ENCODE measurements around the gene NCOA7. TPM values are rescaled to one million over a fixed set of nuclear protein-coding genes. Genes with fewer than 3 reads are reported as not detected.

NCOA7 gene
- total RNA-seq, 4 donors from 2014 or later, result 9.0 to 36.2 (median 21.8) TPM

GRCh38 chr6:125939791-125940190 is 149.0 kb downstream of the NCOA7 start:
- intact Hi-C loops (cut with DNase I), result no loop called here
- 78 to 80% methylated on average over 2 of the region's 2 CpGs for WGBS, 2 donors
- Histone ChIP-seq H3K36me3 (no peaks in the 10 kb centered on the region), H3K27me3 (no peaks in the 10 kb centered on the region), H3K9me3 (no peaks in the 10 kb centered on the region), H3K27ac (no peak overlapping the region), H3K4me1 (peaks cover 10 to 15% of the 10 kb centered on the region in 2 donors), H3K4me3 (replicated peaks in 1 of 3) (no peak overlapping the region)
- no peak for DNase-seq
- no peak for TF ChIP-seq POLR2A (IDR thresholded peaks at IDR 0.05)
- TF ChIP-seq CTCF (IDR thresholded peaks at IDR 0.05), result no peak

DNA sequence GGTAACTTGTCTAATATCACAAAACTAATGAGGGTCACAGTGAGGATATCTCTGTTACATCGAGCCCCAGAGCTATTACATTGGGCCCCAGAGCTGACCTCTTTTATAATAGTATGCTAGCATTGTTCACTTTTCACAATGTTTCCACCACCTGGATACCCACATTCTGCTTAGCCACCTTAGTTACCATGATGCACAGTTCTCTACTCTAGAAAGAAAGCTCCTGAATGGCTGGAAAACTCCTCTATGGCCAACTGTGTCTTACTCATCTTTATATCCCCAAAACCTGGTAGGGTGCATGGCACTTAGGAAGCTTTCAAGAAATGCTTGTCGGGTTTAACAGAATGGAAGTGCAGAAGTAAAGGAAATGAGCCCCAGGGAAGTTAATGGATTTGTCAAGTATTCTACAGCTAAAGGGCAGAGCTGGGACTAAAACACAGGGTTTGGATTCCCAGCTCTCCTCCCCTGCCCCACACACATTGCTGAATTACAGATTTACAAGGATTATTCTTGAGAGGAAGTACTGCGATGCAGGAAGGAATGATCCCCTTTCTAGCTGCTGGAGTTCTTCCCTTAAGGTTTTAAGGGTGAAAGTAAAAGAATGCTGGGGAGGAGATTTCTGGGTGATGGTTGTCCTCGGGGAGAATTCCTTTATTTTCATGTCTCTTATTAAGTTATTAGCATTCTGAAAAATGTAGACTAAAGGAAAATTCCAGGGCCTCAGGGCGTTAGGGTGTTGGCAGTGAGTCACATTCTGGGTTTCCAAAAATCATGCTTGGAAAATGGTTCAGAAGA is 149.7 kb downstream of the NCOA7 start:
- Histone ChIP-seq H3K9me3 (no peaks in the 10 kb centered on the region), H3K4me1 (peaks cover 15 to 21% of the 10 kb centered on the region in 2 donors), H3K4me3 (replicated peaks in 1 of 3) (no peak overlapping the region), H3K27me3 (no peaks in the 10 kb centered on the region), H3K36me3 (no peaks in the 10 kb centered on the region), H3K27ac (no peak overlapping the region)
- TF ChIP-seq CTCF (IDR thresholded peaks at IDR 0.05) (no peak), POLR2A (IDR thresholded peaks at IDR 0.05) (no peak)
- intact Hi-C loops (cut with DNase I), result no loop called here
- DNase-seq, result no peak
- 59 to 63% methylated on average over 5 of the region's 5 CpGs for WGBS, 2 donors

- Histone ChIP-seq H3K9me3 (no peaks in the 10 kb centered on the region), H3K4me1 (peaks cover 27 to 44% of the 10 kb centered on the region in 2 donors), H3K36me3 (no peaks in the 10 kb centered on the region), H3K27me3 (no peaks in the 10 kb centered on the region), H3K4me3 (replicated peaks in 1 of 3) (no peak overlapping the region), H3K27ac (peak overlapping the region in 1 of 3 donors; percentile 3)
- WGBS, 2 donors, result 89 to 91% methylated on average over 10 of the region's 10 CpGs
- intact Hi-C loops (cut with DNase I), result no loop called here
- no peak for DNase-seq
- TF ChIP-seq CTCF (IDR thresholded peaks at IDR 0.05) (no peak), POLR2A (IDR thresholded peaks at IDR 0.05) (no peak)
Measured at GRCh38 chr6:125942672-125943527, 152.1 kb downstream of the NCOA7 start.

DNA sequence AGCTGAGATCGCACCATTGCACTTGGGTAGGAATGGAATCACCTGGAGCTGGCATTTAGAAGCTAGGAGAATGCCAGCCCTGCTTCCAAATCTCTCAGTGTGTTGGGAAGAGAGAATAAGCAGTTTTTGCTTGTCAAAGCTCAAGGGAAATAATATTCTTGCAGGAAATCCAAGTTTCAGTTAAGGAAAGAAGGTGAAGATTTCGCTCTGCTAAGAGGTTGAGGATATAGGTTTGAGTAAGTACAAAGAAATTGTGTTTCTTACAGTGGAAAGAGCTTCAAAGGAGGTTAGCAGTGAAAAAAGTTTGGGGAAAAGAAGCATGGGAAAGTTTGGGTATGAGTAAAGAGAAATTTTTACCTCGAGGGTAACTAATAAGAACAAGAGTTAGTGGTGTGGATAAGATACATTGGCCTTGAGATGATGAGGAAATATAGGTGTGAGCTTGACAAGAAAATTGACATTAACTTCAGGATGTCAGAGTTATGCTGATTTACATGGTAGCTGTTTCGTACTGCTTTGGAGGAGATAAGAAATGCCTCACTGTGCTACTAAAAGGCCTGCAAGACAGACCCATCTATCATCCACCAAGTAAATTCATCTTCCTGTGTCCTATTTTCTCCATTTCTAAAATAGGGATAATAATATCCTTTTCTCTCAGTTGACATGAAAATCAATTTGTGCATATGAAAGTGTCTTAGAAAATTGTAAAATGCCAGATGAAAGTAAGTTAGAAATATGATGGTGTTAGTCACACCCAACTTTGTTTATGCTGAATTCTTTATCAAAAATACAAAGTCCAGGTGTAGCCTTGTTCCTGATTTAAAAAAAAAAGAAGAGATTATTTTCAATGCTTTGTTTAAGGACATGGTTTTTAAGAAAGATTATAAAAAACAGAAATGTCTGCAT is 153.0 kb downstream of the NCOA7 start:
- peak overlapping the region in 2 of 3 donors; percentile 69 to 85 for H3K27ac ChIP-seq
- H3K4me1 ChIP-seq, result peaks cover 27 to 47% of the 10 kb centered on the region in 2 donors
- intact Hi-C loops (cut with DNase I), result no loop called here
- no peaks in the 10 kb centered on the region for H3K27me3 ChIP-seq
- TF ChIP-seq CTCF (IDR thresholded peaks at IDR 0.05), result no peak
- TF ChIP-seq POLR2A (IDR thresholded peaks at IDR 0.05), result no peak
- WGBS, 2 donors, result 85 to 91% methylated on average over 4 of the region's 4 CpGs
- H3K4me3 ChIP-seq (replicated peaks in 1 of 3), result no peak overlapping the region
- H3K9me3 ChIP-seq, result no peaks in the 10 kb centered on the region
- DNase-seq, result no peak
- H3K36me3 ChIP-seq, result no peaks in the 10 kb centered on the region

Data from thyroid gland (tissue), 4 donors.